Activated naive CD8-positive, alpha-beta T cell treated with anti-CD3 and anti-CD28 coated beads, Interleukin-2, amount 50 U/mL, for 16 hours (primary cell): Measurements from ENCODE around the gene TUBG1.

ENCODE experiments used
- DNase-seq: peaks from one replicate; pipeline ENCODE4 v3.0.0-alpha.2; 2020; ENCODE audit warnings: low read depth, low spot score

TUBG1 gene

DNA sequence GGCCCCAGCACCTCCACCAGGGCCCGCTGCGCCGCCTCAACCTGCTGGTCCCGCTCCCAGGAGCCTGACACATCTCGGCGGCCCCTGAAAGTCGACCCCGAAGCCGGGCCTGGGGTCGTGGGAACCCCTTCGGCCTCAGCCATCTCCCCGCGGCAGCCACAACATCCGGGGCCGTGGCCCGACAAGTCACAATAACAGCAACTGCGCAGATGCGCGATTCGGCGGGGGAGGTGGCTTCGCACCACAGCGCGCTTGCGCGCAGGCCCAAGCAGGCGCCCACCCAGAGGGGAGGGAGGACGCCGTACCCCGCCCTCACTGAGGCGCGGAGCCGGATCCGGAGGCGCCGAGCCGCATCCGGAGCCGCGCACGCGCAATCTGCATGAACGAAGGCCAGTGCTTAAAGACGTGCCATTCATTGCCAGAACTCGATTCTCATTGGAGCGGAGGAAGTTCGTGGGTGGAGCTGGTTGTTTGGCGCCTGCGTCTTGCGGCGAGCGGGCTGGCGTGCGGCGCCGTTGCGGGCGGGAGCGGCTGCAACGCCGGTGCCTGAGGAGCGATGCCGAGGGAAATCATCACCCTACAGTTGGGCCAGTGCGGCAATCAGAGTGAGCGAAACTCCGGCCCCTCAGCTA, at the start of gene TUBG1, which contains the start of gene RETREG3:
Gene TUBG1 (plus strand): TSS at position 502 of the 632 bp plus-strand sequence. CDS start 55 bp downstream, at position 557.
Gene RETREG3 (minus strand): TSS at position 193 of the 632 bp plus-strand sequence. CDS start 50 bp downstream, at position 143.
- DNase-seq = peak; percentile 95

DNA sequence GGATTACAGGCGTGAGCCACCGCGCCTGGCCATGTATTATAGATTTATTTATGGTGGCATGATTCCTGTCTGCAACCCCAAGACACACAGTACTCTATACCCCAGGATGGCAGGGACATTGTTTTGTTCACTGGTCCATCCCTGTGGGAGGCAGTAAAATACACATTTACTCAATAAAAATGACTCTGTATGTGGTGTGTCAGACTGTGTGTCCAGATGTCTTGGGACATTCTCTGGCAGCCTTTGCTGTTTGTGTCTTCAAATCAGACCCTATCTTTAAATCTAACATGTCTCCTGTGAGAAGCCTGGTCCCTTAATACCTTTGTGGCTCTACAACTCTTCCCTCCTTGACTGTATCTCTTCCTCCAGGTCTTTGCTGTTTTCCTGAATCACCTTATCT, 49.2 kb upstream of the TUBG1 start:
- no peak for DNase-seq

DNA sequence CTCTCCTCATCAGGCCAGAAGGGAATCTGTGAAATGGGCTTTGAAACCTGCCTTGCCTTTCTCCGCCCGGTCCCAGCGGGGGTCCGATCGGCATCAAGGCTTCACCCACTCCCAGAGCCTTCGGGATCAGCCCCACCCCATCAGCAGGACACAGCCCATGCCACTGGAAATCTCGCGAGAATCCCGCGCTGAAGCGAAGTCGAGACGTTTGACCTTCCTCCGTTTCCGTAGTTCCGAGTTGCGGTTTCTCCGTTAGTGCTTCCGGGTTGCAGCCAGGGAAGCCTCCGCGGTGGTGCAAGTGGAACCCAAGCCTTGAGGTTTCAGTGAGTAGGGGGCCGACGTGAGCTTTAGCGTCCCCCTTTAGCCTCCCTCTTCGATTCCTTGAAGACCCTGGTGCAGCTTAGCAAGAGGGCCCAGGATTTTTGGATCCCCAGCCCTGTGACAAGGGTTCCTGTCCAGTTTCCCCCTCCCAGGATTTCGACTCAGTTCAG, 47.5 kb upstream of the TUBG1 start, which contains the start of gene COASY:
Gene COASY (plus strand): TSS at position 252 of the 491 bp plus-strand sequence. CDS start 475 bp downstream, outside the sequence.
- peak; percentile 74 for DNase-seq

DNA sequence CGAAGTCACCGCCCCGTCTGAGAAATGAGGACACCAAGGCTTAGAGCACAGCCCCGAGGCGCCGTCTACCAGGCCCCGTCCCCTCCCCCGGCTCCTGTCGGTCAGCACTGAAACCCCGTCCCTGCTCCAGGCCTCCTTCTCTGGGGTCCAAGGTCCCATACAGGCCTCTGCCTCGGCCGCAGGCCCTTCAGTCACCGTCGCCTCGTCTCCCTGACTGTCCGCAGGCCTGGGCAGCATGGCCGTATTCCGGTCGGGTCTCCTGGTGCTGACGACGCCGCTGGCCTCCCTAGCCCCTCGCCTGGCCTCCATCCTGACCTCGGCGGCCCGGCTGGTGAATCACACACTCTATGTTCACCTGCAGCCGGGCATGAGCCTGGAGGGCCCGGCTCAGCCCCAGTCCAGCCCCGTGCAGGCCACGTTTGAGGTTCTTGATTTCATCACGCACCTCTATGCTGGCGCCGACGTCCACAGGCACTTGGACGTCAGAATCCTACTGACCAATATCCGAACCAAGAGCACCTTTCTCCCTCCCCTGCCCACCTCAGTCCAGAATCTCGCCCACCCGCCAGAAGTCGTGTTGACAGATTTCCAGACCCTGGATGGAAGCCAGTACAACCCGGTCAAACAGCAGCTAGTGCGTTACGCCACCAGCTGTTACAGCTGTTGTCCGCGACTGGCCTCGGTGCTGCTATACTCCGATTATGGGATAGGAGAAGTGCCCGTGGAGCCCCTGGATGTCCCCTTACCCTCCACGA, 46.9 kb upstream of the TUBG1 start:
- no peak for DNase-seq

DNA sequence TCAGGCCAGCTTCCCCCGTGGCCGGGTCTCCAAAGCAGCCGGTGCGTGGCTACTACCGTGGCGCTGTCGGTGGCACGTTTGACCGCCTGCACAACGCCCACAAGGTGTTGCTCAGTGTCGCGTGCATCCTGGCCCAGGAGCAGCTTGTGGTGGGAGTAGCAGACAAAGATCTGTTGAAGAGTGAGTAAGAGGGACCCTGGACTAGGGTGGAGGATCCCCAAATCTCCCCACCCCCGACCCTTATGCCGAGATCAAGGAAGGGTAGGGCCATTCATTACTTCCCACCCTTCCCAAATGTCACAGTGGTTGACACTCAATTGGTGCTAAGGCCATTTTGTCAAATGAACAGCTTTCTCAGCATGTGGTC, 46.4 kb upstream of the TUBG1 start:
- no peak for DNase-seq

DNA sequence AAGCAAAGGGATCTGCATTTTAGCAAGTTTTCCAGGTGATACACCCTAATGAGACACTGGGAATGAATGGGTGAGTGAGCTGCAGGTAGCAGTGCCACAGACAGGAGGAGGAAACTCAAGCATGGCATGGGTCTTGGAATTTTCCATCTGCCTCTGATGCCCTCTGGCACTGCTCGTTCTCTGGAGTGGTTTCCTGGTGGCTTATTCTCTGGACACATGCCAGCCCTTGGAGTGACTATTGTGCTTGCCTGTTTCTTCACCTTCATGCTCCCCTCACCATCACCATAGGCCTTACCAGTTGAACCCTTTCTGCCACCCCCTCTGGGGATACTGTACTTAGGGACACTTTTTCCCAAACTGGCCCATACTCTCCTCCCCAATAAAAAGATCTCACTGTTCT, 45.9 kb upstream of the TUBG1 start:
- DNase-seq = no peak

DNA sequence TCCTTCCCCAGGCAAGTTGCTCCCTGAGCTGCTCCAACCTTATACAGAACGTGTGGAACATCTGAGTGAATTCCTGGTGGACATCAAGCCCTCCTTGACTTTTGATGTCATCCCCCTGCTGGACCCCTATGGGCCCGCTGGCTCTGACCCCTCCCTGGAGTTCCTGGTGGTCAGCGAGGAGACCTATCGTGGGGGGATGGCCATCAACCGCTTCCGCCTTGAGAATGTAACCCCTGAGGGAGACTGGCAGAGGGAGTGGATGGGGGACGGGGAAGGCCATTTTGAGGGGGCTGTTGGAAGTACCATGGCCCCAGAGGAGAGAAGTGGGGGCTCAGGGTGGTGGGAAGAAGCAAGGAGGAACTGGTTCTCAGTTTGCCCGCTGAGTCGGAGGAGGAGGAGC, 45.5 kb upstream of the TUBG1 start:
- no peak for DNase-seq

DNA sequence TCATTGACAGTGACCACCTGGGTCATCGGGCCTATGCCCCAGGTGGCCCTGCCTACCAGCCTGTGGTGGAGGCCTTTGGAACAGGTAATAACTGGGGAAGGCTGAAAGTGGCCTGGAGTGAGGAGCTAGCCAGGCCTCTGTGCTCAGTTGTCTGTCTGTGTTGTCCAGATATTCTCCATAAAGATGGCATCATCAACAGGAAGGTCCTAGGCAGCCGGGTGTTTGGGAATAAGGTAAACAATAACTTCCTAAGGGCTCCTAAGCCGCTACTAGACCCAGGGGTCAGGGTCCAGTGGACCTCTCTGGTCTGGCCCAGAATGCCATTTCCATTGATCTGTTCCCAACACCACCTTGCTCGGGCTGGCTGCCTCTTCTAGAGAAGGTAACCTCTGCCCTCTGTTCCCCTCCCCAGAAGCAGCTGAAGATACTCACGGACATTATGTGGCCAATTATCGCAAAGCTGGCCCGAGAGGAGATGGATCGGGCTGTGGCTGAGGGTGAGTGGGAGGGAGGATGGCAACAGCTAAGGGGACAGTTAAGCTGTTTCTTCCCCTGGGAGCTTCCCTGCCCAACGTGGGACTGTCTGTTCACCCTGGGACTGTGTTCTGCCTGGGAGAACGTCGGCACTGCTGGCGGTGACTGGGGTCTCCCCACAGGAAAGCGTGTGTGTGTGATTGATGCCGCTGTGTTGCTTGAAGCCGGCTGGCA, 44.5 kb upstream of the TUBG1 start:
- DNase-seq = no peak

DNA sequence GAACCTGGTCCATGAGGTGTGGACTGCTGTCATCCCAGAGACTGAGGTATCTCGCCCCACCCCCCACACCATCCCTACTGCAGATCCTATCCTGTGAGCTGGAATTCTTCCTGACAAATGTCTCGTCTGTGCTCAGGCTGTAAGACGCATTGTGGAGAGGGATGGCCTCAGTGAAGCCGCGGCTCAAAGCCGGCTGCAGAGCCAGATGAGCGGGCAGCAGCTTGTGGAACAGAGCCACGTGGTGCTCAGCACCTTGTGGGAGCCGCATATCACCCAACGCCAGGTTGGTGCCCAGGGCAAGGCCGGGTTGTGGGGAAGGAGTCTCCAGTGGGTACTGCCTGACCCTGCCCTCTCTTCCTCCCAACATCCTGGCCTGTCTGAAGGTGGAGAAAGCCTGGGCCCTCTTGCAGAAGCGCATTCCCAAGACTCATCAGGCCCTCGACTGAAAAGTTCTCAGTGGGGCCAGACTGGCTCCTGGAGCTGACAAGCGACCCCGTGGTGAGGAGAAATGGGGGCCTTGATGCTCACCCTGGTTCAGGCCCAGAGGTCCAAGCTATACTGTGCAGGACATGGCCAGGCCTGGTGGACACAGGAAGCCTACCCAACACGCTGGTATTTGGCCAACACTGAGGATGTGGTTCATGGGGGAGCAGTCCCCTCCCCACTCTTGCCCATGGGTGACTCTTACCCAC, 43.8 kb upstream of the TUBG1 start:
- no peak for DNase-seq

DNA sequence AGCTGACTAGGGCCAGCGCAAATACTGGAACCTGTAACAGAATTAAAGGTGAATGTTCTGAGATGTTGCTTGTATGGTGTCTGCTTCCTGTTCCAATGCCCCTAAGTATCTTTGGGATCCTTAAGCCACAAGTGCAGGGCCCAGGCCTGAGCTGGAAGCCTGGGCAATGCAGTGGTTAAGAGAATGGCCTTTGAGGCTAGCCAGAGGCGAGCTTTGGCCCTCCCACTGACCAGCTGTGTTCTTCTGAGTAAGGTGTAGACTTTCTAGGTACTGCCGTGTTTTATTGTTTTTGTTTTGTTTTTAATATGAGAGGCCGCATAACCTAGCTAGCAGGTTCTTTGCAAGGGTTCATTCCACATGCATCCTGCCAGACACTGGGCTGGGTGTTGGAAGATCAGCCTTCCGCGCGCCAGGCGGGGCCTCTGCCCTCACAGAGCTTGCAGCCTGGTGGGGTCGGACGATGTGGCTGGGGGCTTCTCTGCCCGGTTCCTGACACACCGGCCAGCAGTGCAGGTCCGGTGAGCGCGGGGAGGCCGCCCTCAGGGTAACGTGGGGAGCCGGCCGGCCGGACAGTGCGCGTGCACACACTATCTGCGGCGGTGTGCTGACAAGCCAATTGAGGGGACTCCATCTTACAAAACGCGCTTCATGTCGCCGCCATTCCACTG, 43.1 kb upstream of the TUBG1 start:
- no peak for DNase-seq

DNA sequence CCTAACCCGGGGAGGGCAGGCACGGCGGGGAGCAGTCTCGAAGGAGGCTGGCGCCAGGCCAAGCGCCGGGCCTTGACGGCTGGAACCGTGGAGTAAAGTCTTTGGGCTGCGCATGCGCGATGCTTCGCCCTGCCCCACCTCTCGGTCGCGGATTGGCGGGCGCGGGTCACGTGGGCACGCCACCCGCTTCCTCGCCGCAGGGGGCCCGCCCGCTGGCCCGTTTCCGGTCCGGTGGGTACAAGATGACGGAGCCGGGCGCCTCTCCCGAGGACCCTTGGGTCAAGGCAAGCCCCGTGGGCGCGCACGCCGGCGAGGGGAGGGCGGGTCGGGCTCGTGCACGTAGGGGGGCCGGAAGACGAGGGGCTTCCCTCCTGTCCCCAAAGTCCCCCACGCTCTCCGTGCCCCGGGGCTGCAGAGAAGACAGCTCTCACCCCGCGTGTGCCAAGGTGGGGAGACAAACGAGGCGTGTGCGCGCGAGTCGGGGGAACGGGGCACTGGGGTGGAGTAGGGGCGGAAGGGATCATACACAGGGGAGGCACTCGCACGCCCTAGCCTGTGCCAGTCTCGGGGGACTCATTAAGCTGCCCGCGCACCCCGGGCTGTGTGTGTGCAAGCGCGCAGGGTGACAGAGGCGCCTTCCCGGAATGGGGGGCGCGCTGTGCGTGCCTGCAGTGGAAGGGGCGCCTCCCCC, 42.5 kb upstream of the TUBG1 start, which contains the start of gene MLX:
Gene MLX (plus strand): TSS at position 218 of the 691 bp plus-strand sequence. CDS start 25 bp downstream, at position 243.
- DNase-seq = peak; percentile 76

DNA sequence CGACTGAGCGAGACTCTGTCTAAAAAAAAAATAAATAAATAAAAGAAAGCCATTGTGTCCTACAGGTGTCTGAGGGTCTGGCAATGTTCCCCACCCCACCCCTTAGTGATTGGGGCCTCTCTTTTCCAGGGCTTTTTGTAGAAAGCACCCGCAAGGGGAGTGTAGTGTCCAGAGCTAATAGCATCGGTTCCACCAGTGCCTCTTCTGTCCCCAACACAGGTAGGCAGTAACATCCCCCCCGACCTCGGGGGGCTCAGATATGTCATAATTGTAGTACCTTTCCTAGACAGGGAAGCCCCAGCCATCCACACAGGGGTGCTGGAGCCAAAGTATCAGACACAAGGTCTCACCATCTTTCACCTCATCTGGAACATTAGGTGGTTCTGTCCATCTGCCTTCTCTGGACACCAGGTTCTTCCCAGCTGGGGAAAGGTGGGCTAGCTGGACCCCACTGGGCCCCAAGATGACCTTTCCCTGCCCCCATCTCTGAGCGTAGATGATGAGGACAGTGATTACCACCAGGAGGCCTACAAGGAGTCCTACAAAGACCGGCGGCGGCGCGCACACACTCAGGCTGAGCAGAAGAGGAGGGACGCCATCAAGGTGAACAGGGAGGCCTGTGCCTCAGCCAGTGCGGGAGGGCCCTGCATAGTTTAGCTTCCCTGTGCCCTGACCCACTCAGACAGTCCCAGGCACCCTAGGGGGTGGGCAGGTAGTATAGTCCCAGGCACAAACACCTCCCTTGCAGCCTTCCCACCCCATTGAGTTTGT, 41.0 kb upstream of the TUBG1 start:
- DNase-seq = no peak

DNA sequence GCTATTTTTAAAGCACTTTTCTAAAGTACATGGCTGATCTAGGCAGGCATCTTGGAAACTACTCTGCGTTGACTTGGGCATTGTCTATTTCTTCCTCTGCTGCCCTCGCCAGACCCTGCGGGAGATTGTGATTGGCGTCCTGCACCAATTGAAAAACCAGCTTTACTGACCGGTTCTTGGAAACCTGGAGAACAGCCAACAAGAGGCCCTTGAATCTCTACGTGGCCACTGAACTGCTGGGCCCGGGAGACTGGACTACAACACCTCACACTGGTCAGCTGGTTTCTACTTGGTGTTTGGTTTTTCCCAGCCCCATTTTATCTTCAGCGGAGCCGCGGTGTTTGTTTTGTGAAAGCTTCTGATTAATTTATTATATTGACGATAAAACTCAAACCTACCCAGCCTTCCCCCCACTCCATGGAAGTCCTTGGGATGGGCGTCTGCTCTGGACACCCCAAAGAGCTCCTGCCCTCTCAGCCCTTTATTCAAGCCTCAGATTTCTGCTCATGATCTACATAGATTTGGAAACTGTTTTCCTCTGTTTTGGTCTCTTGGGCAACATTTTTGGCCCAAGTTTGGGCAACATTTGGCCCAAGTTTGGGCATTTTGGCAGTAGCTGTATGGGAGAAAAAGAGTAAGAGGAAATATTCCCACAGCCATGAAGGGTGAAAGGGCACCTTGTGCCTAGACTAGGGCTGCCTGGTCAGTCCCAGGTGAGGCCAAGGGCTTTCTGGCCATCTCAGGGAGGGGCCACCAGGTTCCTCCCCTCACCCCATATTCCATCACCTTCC, 37.9 kb upstream of the TUBG1 start:
- no peak for DNase-seq

DNA sequence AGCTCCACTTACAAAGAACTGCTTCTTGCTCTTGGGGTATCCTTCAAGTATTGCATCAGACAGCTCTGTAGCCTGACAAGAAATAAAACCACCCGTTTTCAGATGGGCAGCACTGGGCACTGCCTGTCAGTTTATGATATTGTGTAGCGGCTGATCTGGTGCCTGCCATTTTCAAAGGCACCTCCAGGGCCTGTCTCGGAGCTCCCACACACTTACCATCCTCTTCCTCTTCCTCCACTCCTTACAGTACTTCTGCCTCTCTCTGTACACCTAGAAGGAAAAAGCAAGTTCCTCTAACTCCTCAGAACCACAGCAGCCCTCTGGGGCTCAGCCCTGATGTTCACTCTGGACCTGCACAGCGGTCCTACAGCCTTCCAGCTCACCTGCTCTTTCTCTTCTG, 36.4 kb upstream of the TUBG1 start:
- DNase-seq = no peak

DNA sequence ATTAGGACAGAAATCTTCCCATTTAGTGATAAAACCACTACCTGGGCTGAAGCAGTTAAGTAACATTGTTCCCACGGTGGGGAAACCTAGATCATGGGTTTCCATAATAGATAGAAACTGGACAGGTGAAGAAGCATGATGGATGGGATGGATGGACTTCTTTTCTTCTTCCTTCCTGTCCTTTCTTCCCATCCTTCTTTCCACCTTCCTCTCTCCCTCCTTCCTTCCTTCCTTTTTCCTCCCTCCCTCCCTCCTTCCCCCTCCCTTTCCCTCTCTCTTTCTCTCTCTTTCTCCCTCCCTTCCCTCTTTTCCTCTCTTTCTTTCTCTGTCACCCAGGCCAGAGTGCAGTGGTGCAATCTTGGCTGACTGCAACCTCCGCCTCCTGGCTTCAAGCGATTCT, 35.0 kb upstream of the TUBG1 start:
- DNase-seq = no peak

DNA sequence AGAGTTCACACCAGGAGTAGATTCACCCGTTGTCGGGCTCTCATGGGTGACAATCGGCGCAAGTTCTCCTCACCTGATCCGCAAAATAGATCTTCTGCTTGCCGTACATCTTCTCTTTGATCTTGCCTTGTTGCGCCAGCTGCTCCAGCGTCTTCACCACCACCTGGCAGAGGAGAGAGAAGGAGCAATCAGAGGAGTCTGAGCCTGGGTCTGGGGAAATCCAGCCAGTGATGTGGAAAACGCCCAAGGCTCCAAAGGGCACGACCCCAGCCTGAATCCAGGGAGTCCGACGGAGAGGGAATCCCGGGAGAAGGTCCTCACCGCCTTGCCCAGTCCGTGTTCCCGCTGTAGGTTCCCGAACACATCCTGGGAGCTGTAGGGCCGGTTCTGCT, 32.3 kb upstream of the TUBG1 start:
- DNase-seq = no peak

DNA sequence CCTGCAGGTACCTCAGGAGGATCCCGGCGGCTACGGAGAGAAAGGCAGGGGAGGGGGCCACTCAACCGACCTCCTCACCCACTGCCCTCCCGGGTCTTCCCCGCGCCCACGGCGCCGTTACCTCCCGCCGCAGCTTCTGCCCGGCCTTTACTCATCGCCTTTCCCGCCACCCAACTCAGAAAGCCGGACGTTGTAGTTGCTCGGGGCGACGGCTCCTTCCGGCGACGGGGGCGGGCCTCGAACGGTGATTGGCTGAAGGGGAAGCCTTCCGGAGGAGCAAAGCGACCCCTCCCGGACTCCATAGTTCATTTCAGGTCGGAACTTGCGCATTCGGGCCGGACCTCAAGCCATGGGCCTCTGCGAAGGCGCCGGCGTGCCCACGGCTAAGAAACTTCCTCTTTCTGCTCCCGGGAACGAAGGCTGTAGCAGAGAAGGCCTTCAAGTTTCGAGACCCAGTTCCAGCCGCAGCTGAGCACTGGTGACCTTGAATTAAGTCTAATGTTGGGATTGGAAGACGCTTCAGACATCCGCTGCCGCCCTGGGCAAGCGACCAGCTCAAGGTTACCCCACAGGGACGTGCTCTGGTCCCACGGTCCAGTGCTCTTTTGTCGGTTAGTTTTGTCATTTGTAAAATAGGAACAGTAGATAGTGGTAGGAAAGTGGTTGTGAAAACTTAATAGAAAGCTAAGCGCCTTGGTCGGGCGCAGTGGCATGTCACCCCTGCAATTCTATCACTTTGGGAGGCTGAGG, 31.8 kb upstream of the TUBG1 start, which contains the start of gene PSMC3IP:
Gene PSMC3IP (minus strand): TSS at position 198 of the 750 bp plus-strand sequence. CDS start 43 bp downstream, at position 155.
- DNase-seq = peak; percentile 84

DNA sequence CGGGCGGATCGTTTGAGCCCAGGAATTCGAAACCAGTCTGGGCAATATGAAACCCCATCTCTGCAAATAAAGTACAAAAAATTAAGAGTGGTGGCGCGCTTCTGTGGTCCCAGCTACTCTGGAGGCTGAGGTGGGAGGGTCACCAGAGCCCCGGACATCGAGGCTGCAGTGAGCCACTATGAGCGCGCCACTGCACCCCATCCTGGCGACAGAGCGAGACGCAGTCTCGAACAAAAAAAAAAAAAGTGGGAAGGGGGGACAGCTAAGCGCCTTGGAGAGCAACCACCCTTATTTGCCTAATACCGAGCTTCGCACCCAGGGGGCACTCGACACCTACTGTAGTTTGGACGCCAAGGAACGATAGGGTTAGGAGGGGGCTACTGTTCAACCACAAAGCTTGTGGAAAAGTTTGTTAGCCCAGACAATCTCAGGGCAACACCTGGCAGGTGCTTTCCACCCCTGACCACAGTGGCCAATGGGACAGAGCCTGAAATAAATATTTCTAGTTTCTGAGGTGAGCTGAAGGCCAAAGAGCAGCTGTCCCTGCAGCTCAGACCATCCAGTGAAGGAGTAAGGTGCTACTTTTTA, 31.1 kb upstream of the TUBG1 start:
- DNase-seq = peak; percentile 47
